RPMI8226 (cell line): ENCODE results near the gene RAB11FIP2.
A peak's percentile ranks its signal among the peaks of the same experiment; 100 is the strongest.

Experiments
- DNase-seq: peaks from one replicate; pipeline ENCODE4 v3.0.0-alpha.2; 2015

The RAB11FIP2 gene

GRCh38 chr10:118033905-118034304, 12.8 kb downstream of the RAB11FIP2 start:
- no peak for DNase-seq

GRCh38 chr10:118032564-118032963, 14.2 kb downstream of the RAB11FIP2 start:
- DNase-seq: no peak

GRCh38 chr10:118031351-118032075, 15.2 kb downstream of the RAB11FIP2 start:
- no peak for DNase-seq

- DNase-seq: no peak
Observed at GRCh38 chr10:118028619-118029018, 18.1 kb downstream of the RAB11FIP2 start.

- no peak for DNase-seq
Observed at GRCh38 chr10:118027397-118027796, 19.3 kb downstream of the RAB11FIP2 start.

GRCh38 chr10:118026936-118027335, 19.8 kb downstream of the RAB11FIP2 start:
- DNase-seq: no peak

GRCh38 chr10:118020365-118020764, 26.4 kb downstream of the RAB11FIP2 start:
- DNase-seq: no peak

GRCh38 chr10:118017850-118018249, 28.9 kb downstream of the RAB11FIP2 start:
- DNase-seq: no peak

GRCh38 chr10:118017071-118017740, 29.5 kb downstream of the RAB11FIP2 start:
- no peak for DNase-seq

- no peak for DNase-seq
Observed at GRCh38 chr10:118012952-118013525, 33.7 kb downstream of the RAB11FIP2 start.

GRCh38 chr10:118007773-118008172, 39.0 kb downstream of the RAB11FIP2 start:
- no peak for DNase-seq

- no peak for DNase-seq
Observed at GRCh38 chr10:118003126-118003525, 43.6 kb downstream of the RAB11FIP2 start.

- no peak for DNase-seq
Observed at GRCh38 chr10:118002581-118002980, 44.2 kb downstream of the RAB11FIP2 start.

GRCh38 chr10:117997673-117998072, 49.1 kb downstream of the RAB11FIP2 start:
- no peak for DNase-seq

GRCh38 chr10:117996709-117997108, 50.0 kb downstream of the RAB11FIP2 start:
- DNase-seq: no peak

- DNase-seq: no peak
Observed at GRCh38 chr10:117994771-117995170, 52.0 kb downstream of the RAB11FIP2 start.

- DNase-seq: peak; percentile 90
Observed at GRCh38 chr10:117993166-117993565, 53.6 kb downstream of the RAB11FIP2 start.

GRCh38 chr10:117991701-117992100, 55.0 kb downstream of the RAB11FIP2 start:
- no peak for DNase-seq

GRCh38 chr10:117989962-117990361, 56.8 kb downstream of the RAB11FIP2 start:
- DNase-seq: no peak

GRCh38 chr10:117988814-117989213, 57.9 kb downstream of the RAB11FIP2 start:
- no peak for DNase-seq

GRCh38 chr10:117987244-117987909, 59.4 kb downstream of the RAB11FIP2 start:
- no peak for DNase-seq

GRCh38 chr10:117983961-117984360, 62.8 kb downstream of the RAB11FIP2 start:
- DNase-seq: no peak
